ENCODE data around the gene MAPK7.

Gene MAPK7

DNA sequence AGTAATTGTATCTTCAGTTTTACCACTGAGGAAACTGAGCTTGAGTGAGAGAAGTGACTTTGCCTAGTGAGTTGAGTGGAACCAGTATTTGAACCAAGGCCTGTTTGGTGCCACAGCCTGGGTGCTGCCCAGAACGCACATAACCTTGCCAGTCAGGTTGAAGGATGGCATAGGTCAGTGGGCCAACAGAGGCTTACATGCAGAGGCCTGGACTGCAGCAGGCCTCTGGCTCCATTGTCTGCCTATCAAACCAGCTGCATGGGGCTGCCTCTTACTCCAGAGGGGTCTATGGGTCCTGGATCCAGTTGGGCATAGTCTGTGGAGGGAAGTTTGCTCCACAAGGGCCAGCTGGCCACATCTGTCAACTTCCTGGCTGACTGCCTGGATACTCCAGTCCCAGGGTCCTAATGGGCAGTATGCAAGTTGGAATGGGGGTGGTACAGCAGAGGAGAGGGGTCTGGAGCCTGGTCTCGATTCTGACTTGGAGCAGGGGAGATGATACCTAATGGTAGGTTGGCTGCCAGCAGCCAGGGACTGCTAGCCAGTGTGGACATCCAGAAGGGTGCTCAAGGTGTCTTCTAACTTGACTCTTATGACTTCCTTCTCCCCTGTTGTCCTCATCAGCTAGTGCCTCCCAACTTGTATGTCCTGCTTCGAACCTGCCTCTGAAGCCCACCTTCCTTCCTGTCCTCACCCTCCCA lies 21.6 kb downstream of the MAPK7 start:
- no peak for DNase-seq (ENCODE audit: low read depth)

GRCh38 chr17:19401321-19402010 lies 23.2 kb downstream of the MAPK7 start:
- no peak for DNase-seq (ENCODE audit: low read depth)

DNA sequence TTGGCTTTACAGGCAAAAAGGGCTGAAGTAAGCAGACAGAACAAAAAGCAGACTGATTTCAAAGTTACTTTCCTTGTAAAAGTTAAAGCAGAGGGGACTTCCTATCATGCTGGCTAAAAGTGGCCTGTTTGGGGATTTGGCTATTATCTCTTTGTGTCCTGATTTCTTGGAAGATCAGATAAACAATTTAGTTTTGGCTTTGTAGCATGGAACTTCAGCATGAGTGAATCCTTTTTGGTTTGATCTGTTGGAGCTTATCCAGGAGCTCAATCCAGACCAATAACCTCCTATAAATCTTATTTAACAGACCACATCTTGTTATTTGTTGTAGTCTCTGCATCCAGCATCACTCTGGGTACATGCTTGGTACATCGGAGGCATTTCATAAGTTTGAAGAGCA lies 23.9 kb downstream of the MAPK7 start:
- no peak for DNase-seq (ENCODE audit: low read depth)

- DNase-seq (ENCODE audit: low read depth): no peak
Observed at GRCh38 chr17:19403021-19403420, 24.7 kb downstream of the MAPK7 start.

DNA sequence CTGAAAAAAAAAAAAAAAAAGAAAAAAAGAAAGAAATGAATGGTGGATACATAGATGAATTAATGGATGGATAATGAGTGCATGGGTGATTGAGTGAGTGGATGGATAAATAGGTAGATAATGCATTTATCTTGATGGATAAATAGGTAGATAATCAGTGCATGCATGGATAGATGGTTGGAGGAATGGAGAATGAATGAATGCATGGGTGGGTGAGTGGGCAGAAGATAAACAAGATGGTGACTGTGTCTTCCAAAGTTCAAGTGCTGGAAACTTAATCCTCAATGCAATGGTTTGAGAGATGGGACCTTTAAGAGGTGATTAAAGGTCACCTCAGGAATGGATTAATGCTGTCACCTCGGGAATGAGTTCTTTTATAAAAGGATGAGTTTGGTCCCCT lies 26.0 kb downstream of the MAPK7 start:
- DNase-seq (ENCODE audit: low read depth): no peak

DNA sequence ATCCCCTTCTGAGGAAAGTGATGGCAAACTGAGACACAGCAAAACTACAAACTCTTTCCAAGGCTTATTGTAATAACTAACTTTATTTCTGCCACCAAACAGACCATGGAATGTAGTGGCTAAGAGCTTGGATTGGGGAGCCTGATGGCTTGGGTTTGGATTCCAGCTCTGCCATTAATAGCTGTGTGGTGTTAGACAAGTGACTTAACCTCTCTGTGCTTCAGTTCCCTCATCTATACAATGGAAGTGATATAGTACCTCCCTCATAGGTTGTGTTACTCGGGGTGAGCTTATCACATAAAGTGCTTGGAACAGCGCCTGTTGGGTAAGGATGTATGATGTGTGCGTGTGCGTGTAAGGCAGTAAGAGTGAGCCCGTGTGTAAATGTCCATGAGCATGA lies 26.8 kb downstream of the MAPK7 start:
- DNase-seq (ENCODE audit: low read depth): no peak

DNA sequence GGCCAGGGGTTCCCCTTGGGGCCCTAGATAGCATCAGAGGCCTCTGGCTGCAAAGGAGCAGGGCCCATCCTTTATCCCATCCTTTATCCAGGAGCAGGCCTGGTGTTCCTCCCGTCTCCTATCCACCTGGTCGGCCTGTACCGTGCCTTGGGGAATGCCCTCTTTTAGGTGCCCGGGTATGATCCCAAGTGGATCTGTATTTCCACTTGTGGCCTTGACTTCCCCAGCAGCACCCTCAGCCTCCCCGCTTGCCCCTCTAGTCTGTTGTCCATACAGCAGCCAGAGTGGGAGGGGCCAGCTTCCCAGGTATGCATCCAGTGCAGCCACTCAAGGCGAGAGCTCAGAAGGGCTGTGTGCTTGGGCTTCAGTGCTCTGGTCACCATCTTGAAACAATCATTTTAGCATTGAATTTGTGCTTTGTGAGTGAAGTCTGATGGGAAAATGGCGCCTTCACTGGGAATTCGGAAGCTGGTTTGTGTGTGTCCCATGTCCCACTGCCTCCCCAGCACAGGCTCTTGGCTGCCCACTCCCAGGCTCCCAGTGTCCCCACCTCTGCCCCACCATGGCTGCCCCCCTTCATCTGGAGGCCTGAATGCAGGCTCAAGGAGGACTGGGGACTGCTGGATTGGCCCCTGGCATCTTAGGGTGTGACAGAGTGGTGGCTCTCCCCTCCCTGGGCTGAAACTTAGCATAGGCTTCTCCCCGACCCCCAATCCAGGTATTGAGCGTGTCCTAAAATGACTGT lies 29.5 kb downstream of the MAPK7 start:
- DNase-seq (ENCODE audit: low read depth): no peak

- DNase-seq (ENCODE audit: low read depth): no peak
Observed at GRCh38 chr17:19408346-19408710, 30.0 kb downstream of the MAPK7 start.

- no peak for DNase-seq (ENCODE audit: low read depth)
Observed at GRCh38 chr17:19409066-19409465, 30.8 kb downstream of the MAPK7 start.

DNA sequence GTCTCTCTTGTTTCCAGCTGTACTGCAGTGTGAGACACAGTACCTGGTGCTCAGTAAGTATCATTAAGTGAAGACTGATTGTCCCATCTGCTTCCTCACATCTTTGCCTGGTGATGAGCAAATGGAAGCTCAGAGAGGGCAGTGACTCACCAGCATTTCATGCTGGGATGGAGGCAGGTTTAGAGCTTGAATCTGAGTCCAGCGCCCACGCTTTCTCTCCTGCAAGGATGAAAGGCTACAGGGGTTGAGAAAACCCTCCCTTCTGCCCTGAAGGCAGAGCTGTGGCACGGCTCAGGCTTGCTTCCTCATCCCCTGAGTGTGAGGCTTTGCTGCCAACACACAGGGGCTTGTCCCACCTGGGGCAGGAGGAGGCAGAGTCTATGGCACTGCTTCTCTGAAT lies 31.2 kb downstream of the MAPK7 start:
- no peak for DNase-seq (ENCODE audit: low read depth)

- DNase-seq (ENCODE audit: low read depth): no peak
Observed at GRCh38 chr17:19410091-19410490, 31.8 kb downstream of the MAPK7 start.

DNA sequence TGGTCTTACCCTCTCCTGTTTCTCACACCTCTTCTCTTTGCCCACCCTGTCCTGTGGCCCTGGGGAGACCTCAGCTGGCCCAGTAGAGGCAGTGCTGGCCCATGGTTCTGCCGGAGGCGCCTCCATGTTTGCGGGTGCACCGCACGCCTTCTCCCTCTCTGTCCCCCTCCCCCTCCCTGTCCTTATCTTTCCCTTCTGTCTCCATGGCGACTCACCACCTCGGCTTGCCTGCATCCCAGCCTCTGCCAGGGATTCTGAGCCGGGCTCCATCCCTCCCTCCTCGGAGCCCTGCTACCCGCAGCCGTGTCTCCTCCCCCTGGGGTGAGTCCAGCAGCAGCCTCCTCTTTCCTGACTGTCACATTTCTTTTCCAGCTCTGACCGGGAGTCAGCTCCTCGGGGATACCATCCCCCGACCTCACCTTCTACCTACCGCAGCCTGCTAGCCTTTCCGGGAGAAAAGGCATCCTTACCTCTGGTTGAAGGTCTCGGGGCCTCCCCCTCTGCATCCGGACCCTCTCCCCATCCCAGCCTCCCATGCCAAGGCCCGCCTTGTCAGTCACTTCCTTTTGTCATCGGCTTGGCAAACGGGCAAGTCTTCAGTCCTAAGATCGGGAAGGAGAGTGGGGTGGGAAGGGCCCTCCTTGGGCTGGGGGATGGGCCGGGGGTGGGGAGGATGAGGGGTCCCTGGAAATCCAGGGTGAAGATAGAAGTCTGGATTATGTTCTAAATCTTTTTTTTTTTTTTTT lies 32.8 kb downstream of the MAPK7 start, which contains the start of gene RNF112:
TSS of gene RNF112 (plus strand) at position 358 of the 746 bp plus-strand sequence. CDS start at position 535, 177 bp downstream.
- DNase-seq (ENCODE audit: low read depth): no peak

DNA sequence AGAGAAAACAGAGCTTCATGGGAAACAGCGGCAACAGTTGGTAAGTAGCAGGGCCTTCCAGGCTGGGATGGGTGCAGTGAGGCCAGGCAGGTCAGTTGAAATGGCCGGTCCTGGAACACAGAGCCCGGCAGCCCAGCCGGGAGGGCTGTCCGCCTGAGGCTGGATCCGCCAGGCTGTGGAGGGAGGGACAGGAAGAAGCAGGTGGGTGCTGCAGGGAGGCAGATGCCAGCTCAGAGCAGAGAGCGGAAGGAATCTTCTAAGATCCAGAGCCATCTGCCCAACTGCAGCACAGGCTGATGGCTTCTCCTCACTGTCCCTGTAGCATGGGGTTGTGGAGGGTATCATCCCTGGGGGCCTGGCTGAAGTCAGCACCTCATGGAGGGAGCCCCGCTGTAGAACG lies 33.3 kb downstream of the MAPK7 start:
- DNase-seq (ENCODE audit: low read depth): no peak

GRCh38 chr17:19412510-19412909 lies 34.2 kb downstream of the MAPK7 start:
- no peak for DNase-seq (ENCODE audit: low read depth)

DNA sequence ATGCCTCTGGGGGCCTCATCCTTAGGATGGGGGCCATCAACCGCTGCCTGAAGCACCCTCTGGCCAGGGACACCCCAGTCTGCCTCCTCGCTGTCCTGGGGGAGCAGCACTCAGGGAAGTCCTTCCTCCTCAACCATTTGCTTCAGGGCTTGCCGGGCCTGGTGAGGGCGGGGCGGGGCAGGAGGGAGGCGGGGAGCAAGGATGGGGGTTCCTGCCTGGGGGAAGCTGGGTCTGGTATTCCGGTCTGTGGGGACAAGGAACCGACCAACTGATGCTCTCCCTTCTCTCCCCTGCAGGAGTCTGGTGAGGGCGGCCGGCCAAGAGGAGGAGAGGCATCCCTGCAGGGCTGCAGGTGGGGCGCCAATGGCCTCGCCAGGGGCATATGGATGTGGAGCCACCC lies 34.7 kb downstream of the MAPK7 start:
- no peak for DNase-seq (ENCODE audit: low read depth)

DNA sequence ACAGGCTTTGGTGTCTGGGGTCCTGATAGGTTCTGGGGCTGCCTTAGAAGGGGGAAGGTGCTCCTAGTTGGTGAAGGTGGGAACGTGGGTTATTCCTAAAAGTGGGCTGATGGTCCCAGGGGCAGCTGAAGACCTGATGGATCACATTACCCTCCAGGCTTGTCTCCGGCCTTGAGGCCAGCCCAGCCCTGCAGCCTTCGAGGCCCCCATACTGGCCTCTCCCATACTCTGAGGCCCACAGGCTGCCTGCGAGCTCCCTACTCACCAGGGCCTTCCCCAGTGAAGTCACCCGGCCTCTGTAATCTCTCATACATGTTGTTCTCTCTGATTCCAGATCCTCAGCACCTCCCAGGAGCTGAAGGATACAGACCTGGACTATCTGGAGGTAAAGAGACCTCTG lies 35.5 kb downstream of the MAPK7 start:
- DNase-seq (ENCODE audit: low read depth): no peak

- DNase-seq (ENCODE audit: low read depth): no peak
Observed at GRCh38 chr17:19414396-19415280, 36.3 kb downstream of the MAPK7 start.

GRCh38 chr17:19415311-19415710 lies 37.0 kb downstream of the MAPK7 start:
- no peak for DNase-seq (ENCODE audit: low read depth)

DNA sequence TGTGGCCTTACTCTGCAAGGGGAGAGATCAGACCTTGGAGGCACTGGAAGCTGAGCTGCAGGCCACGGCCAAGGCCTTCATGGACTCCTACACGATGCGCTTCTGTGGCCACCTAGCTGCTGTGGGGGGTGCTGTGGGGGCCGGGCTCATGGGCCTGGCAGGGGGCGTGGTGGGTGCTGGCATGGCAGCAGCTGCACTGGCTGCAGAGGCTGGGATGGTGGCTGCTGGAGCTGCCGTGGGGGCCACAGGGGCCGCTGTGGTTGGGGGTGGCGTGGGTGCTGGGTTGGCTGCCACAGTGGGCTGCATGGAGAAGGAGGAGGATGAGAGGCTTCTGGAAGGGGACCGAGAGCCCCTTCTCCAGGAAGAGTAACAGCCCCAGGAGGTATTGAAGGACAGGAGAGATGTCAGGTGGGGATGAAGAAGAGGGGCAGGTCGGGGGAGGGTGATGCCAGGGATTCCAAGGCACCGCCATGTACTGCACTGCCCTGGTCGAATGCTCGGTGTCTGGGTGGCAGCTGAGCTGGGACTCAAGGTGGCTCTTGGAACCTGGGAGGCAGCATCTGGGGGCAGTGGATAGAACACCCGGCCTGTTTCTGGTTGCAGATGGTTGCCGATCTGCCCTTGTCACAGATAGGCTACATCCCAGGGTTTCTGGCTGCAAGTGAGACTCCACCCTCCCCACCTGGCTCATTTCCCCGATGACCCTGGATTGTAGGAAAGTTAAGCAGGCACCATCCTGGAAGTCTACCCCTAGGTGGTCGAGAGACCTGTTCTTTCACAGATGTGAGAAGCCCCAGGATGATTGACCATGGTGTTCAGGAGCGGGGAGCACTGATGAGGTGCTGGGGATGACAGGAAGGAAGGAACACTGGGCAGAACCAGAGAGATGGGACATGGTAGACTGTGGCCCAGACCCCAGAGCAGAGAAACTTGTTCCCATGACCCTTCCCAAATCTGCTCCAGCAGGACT lies 37.8 kb downstream of the MAPK7 start:
- DNase-seq (ENCODE audit: low read depth): no peak

DNA sequence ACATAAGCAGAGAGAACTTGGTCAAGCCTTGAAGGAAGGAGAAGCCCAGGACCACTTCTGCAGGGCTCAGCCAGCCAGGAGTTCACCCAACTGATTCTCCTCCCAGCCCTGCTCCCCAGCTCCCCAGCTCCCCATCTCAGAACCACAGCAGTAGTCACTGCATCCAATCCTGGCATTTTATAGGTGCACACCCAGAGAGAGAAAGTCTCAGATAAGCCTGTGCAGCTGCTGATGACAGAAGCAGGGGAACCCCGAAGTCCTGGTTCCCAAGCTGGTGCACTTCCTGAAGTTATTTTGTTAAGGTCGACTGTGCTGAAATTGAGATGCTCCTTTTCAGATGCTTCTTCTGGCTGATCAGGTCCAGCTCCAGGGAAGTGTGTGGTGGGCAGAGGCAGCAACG lies 39.3 kb downstream of the MAPK7 start:
- DNase-seq (ENCODE audit: low read depth): no peak
